Body of pancreas (tissue), 4 donors: ENCODE measurements around the gene SMIM12. TPM values are rescaled to one million over a fixed set of nuclear protein-coding genes. Genes with fewer than 3 reads are reported as not detected.
A peak's percentile ranks its signal among the peaks of the same experiment; 100 is the strongest.

Source experiments
- ATAC-seq: fragments of 150-250 bp; one replicate; pipeline ENCODE4 v1.9.1; 2016
- DNase-seq, 4 donors: peaks; one replicate each; pipeline ENCODE4 v3.0.0-alpha.2; 2019
- H3K27ac ChIP-seq, 4 donors: fragments of 200-600 bp; sonication (generic); 1 replicate in 3 of 4; 2 replicates in 1 of 4; pipeline versions ENCODE4 v1.5.1 to v1.6.1; 2016 to 2019; ENCODE audit warnings: mild to moderate bottlenecking in 1 of 4, mixed read lengths in 1 of 4, moderate library complexity in 1 of 4
- H3K27me3 ChIP-seq, 2 donors: fragments of 200-600 bp; sonication (generic); one replicate each; pipeline ENCODE4 v1.6.0; 2016; ENCODE audit warnings: mild to moderate bottlenecking in 1 of 2
- H3K36me3 ChIP-seq, 2 donors: fragments of 200-600 bp; sonication (generic); replicated peaks in 1 of 2; 2 replicates each; pipeline ENCODE4 v1.5.1; 2016; ENCODE audit warnings: low read depth in 2 of 2; ENCODE audit not compliant: insufficient read depth in 1 of 2
- H3K4me1 ChIP-seq: fragments of 200-600 bp; sonication (generic); one replicate; pipeline ENCODE4 v1.6.0; 2016
- H3K4me3 ChIP-seq, 2 donors: fragments of 200-600 bp; sonication (generic); 1 replicate in 1 of 2; 2 replicates in 1 of 2; pipeline ENCODE4 v1.5.1; 2016 to 2019
- H3K9me3 ChIP-seq, 3 donors: fragments of 200-600 bp; sonication (generic); 1 replicate in 2 of 3; 2 replicates in 1 of 3; pipeline ENCODE4 v1.5.1; 2016
- POLR2A ChIP-seq, 3 donors: fragments of 450-650 bp; IDR thresholded peaks; one replicate each; pipeline ENCODE4 v1.6.1; 2016; ENCODE audit warnings: antibody characterized with exemption in 3 of 3, mild to moderate bottlenecking in 2 of 3
- WGBS, 2 donors: methylation state at CpG; one replicate each; pipeline ENCODE4 v1.1.5; 2017; 5-methylcytosine and 5-hydroxymethylcytosine counted together
- intact Hi-C: fragments of 100-400 bp; cut with DNase I; formaldehyde crosslinking; loops from one replicate; pipeline ENCODE4 v1.15.1; 2023
- total RNA-seq, 2 donors: library from RNA; depleted of rRNA; stranded (reverse); fragments of >200 nt; gene quantifications; one replicate each; pipeline ENCODE4 v1.1.0, GENCODE V29; 2016
- TF ChIP-seq, protein P1 (sequence below), 7 experiments: fragments of 450-650 bp in 4 of 7; fragments of 200-600 bp in 3 of 7; sonication (generic) in 3 of 7; IDR thresholded peaks; one replicate each; pipeline ENCODE4 v1.5.1; 2016 to 2019; ENCODE audit warnings: antibody characterized with exemption in 7 of 7

Gene SMIM12
- total RNA-seq, 2 donors from 2014 or later = 7.8 to 22.1 TPM

DNA sequence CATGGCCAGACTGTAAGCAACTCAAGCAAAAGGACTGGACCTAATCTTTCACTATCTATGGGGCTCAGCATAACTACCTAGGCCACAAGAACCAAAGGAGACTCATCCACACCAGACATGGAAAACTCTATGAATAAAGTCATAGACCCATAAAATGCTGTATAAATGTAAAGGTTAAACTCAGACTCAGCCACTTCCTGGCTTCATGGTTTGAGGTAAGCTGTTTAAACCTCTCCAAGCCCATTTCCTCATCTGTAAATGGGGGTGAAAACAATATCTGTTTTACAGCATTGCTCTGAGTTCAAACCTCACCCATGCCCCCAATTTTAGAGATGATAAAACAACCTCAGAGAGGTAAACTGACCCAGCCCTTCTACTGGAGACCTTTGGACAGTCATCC lies 4.0 kb upstream of the SMIM12 start:
- intact Hi-C loops = no loop called here
- no peak for ATAC-seq
- H3K27ac ChIP-seq = no peak overlapping the region
- H3K36me3 ChIP-seq = no peaks in the 10 kb centered on the region
- no peaks in the 10 kb centered on the region for H3K27me3 ChIP-seq
- peaks cover 32% of the 10 kb centered on the region for H3K4me1 ChIP-seq
- H3K4me3 ChIP-seq = no peak overlapping the region
- DNase-seq = no peak
- TF ChIP-seq, protein P1, sequence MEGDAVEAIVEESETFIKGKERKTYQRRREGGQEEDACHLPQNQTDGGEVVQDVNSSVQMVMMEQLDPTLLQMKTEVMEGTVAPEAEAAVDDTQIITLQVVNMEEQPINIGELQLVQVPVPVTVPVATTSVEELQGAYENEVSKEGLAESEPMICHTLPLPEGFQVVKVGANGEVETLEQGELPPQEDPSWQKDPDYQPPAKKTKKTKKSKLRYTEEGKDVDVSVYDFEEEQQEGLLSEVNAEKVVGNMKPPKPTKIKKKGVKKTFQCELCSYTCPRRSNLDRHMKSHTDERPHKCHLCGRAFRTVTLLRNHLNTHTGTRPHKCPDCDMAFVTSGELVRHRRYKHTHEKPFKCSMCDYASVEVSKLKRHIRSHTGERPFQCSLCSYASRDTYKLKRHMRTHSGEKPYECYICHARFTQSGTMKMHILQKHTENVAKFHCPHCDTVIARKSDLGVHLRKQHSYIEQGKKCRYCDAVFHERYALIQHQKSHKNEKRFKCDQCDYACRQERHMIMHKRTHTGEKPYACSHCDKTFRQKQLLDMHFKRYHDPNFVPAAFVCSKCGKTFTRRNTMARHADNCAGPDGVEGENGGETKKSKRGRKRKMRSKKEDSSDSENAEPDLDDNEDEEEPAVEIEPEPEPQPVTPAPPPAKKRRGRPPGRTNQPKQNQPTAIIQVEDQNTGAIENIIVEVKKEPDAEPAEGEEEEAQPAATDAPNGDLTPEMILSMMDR (IDR thresholded peaks at IDR 0.05) = no peak
- no peak for TF ChIP-seq POLR2A (IDR thresholded peaks at IDR 0.05)
- H3K9me3 ChIP-seq = no peaks in the 10 kb centered on the region

DNA sequence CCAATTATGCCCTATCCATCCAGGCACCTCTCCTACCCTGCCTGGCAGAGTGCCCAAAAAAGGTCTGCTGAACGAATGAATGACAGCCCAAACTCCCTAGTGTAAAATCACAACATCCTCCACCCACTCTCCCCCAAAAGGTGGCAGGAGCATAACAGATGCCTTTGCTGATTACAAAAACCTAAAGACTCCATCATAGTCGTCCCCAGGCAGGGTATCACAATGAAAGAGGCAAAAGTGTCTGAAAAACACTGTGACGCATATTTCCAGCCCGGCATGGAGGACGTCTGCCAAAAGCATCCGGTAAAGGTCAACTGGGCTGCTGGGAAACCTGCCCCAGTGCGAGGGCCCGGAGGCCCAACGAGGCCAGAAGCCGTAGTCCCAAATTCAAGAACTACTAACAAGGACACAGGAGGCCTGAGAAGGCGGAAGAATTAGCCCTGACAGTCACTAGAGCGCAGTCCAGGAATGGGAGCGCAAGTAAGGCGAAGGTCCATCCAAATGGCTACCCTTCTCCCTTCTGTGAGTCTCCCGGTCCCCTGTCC lies 576 bp downstream of the SMIM12 start:
- H3K36me3 ChIP-seq = peaks cover 0 to 11% of the 10 kb centered on the region in 2 donors
- peak overlapping the region; percentile 50 to 86 (median 80) for H3K27ac ChIP-seq
- peak overlapping the region; percentile 95 for H3K4me3 ChIP-seq
- ATAC-seq (peak; percentile 18), DNase-seq (peak in 2 of 4 donors; percentile 30)
- no peaks in the 10 kb centered on the region for H3K27me3 ChIP-seq
- H3K9me3 ChIP-seq = no peaks in the 10 kb centered on the region
- WGBS, 2 donors = 0 to 1% methylated on average over 15 of the region's 15 CpGs
- H3K4me1 ChIP-seq = peaks cover 25% of the 10 kb centered on the region
- TF ChIP-seq POLR2A (IDR thresholded peaks at IDR 0.05) = no peak
- TF ChIP-seq, protein P1 (IDR thresholded peaks at IDR 0.05) = no peak
- intact Hi-C loops = no loop called here

GRCh38 chr1:34856697-34857096 lies 2.9 kb downstream of the SMIM12 start:
- no peak overlapping the region for H3K27ac ChIP-seq
- no peak overlapping the region for H3K4me3 ChIP-seq
- intact Hi-C loops = no loop called here
- peaks cover 0 to 11% of the 10 kb centered on the region in 2 donors for H3K36me3 ChIP-seq
- peaks cover 34% of the 10 kb centered on the region for H3K4me1 ChIP-seq
- H3K9me3 ChIP-seq = no peaks in the 10 kb centered on the region
- ATAC-seq (no peak), DNase-seq (no peak)
- TF ChIP-seq POLR2A (IDR thresholded peaks at IDR 0.05) = no peak
- TF ChIP-seq, protein P1 (IDR thresholded peaks at IDR 0.05) = no peak
- WGBS, 2 donors = 89 to 94% methylated on average over 6 of the region's 6 CpGs
- no peaks in the 10 kb centered on the region for H3K27me3 ChIP-seq

DNA sequence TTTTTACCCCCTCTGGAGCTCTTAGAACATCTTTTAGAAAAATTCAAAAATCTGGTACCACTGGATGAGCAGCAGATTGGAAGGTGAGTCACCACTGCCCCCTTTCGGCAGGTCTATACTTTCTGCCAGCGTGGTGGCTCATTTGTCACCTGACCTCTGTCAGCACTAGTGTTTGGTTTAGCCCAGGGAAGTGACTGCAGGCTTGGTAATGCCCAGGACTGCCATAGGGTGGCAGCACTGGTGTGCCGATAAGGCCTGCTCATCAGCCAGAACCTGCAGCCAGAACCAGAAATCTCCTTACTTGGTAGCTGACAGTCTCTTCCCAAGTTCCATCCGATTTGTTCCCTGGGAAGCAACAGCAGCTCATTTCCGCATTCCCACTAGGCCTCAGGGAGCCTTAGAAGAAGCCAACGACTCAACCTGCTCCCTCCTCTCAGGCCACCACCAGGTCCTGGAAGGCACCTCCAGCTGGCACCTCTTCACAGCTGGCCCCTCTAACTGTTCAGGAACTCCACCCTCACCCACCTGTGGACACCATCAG lies 6.8 kb downstream of the SMIM12 start:
- Histone ChIP-seq H3K27ac (peak overlapping the region in 2 of 4 donors; percentile 24 to 33), H3K9me3 (no peaks in the 10 kb centered on the region), H3K36me3 (peaks cover 0 to 11% of the 10 kb centered on the region in 2 donors), H3K4me1 (peaks cover 33% of the 10 kb centered on the region), H3K4me3 (no peak overlapping the region), H3K27me3 (no peaks in the 10 kb centered on the region)
- peak; percentile 94 to 95 (median 94) for DNase-seq
- TF ChIP-seq, protein P1 (IDR thresholded peaks at IDR 0.05) = peak; percentile 91 to 100 (median 98)
- no peak for TF ChIP-seq POLR2A (IDR thresholded peaks at IDR 0.05)
- peak; percentile 100 for ATAC-seq
- WGBS, 2 donors = 18 to 40% methylated on average over 4 to 6 of the region's 6 CpGs
- intact Hi-C loops = no loop called here
